CD4-positive, alpha-beta T cell treated with Interferon gamma for 1 hour (primary cell): ENCODE measurements around the gene WIPF2.

ENCODE experiments used
- DNase-seq: peaks from one replicate; pipeline ENCODE4 v3.0.0-alpha.2; 2020

Gene WIPF2, protein sequence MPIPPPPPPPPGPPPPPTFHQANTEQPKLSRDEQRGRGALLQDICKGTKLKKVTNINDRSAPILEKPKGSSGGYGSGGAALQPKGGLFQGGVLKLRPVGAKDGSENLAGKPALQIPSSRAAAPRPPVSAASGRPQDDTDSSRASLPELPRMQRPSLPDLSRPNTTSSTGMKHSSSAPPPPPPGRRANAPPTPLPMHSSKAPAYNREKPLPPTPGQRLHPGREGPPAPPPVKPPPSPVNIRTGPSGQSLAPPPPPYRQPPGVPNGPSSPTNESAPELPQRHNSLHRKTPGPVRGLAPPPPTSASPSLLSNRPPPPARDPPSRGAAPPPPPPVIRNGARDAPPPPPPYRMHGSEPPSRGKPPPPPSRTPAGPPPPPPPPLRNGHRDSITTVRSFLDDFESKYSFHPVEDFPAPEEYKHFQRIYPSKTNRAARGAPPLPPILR

GRCh38 chr17:40218740-40219593, at the start of gene WIPF2:
Gene WIPF2, plus strand, starts transcription at chr17:40219304. Its CDS starts 37,156 bp downstream, at chr17:40256460.
- DNase-seq = peak; percentile 96

DNA sequence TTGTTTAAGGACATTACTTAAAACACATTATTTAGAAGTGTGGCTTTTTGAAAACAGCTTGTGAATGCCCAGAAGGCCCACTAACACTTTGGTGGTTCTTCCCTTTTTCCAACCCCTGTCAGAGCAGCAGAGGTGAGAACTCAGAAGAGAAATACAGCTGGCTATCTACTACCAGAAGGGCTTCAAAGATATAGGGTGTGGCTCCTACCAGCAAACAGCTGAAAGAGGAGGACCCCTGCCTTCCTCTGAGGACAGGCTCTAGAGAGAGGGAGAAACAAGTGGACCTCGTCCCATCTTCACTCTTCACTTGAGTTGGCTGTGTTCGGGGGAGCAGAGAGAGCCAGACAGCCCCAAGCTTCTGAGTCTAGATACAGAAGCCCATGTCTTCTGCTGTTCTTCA, 48.8 kb upstream of the WIPF2 start:
- DNase-seq = no peak

DNA sequence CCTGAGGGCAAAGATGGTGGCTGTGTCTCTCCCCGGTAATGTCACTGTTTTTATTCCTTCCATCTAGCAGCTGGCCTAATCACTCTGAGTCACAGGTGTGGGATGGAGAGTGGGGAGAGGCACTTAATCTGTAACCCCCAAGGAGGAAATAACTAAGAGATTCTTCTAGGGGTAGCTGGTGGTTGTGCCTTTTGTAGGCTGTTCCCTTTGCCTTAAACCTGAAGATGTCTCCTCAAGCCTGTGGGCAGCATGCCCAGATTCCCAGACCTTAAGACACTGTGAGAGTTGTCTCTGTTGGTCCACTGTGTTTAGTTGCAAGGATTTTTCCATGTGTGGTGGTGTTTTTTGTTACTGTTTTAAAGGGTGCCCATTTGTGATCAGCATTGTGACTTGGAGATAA, 47.4 kb upstream of the WIPF2 start:
- no peak for DNase-seq

- no peak for DNase-seq
Observed at GRCh38 chr17:40173091-40173777, 45.9 kb upstream of the WIPF2 start.

- DNase-seq = no peak
Observed at GRCh38 chr17:40173778-40174135, 45.3 kb upstream of the WIPF2 start.

- DNase-seq = no peak
Observed at GRCh38 chr17:40174514-40174913, 44.6 kb upstream of the WIPF2 start.

GRCh38 chr17:40175928-40176753, 43.0 kb upstream of the WIPF2 start:
- DNase-seq = no peak

DNA sequence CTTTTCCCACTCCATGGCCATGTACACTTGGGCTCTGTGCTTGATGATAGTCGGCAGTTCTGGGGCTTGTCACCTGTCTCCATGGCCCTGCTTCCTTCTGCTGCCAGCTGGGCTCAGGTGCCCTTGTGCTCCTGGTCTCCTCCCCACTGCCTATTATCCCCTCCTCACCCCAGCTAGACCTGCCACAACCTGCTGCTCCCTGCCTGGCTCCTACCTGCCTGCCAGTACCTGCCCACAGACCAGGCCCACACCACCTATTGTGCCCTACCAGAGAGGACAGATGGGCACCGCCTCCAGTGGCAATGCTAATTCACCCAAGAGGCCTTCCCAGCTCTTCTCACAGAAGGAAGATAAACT, 42.4 kb upstream of the WIPF2 start:
- no peak for DNase-seq

GRCh38 chr17:40177275-40177874, 41.7 kb upstream of the WIPF2 start, which contains the start of gene RAPGEFL1:
Gene RAPGEFL1, plus strand, starts transcription at chr17:40177470. Its CDS starts 392 bp downstream, at chr17:40177862.
- DNase-seq = peak; percentile 82

GRCh38 chr17:40178021-40178601, 41.0 kb upstream of the WIPF2 start:
- no peak for DNase-seq

DNA sequence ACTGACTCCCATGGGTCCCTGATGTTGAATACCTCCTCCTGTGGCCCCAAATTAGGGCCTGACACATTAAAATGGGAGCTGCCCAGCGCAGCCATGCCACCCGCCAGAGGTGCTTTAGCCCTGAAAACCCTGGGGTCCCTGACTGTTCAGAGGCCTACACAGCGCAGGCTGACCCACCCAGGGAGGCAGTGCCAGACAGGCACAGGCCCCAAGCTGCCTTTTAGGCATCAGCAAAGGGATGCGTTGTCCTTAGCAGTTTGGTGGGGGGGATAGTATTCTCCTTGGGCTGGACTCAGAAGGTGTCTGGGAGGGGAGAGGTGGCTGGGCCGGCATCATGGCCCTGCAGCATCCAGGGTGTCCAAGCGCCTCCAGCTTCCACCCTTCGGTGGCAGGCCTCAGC, 40.4 kb upstream of the WIPF2 start:
- DNase-seq = no peak

DNA sequence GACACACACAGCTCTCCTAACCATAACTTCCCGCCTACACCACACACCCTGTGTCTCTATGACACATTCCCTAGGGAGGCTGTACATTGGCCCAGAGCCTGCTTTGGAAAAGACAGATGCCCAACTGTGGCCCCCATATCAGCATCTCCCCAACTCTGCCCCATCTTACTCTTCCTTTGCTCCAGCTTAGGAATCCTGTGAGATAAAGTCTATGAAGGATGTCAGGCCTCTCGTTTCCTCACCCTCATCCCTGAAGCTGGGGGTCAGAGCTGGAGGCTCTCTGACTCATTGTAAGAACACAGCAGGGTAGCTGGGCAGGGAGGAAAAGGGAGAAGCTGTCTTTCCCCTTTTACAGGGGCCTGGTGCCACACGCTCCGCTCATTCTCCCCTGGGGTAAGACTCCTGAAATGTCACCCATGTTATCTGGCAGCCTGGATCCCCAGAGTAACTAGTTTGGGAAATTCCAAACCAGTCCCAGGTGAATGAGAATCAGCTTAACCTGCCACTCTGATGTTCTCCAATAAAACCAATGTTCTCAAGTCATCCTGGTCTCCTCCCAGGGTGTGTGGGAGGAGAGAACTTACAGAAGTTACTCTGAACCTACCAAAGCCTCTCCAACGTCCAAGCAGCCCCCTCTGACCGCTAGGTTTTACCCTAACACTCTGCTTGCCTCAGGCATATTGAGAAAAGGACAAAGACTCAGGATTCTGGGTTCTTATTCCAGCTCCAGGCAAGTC, 39.0 kb upstream of the WIPF2 start:
- DNase-seq = no peak

- no peak for DNase-seq
Observed at GRCh38 chr17:40180694-40181093, 38.4 kb upstream of the WIPF2 start.

DNA sequence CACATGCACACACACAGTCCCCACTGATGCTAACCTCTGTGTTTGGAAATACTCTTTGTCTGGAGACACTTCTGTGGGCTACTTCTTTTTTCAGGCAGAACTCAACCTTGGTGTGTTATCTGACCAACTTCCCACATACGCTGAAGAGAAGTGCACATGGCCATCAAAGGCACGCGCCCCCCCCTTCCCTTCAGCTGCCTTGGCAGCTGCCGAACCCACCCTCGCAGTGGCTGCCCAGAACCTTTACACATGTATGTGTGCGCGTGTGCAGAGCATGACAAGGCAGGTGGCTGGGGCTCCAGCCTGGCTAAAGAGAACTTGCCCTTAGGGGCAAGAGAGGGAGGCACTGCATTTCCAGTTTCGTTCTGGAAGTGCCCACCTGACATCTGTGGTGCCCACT, 37.9 kb upstream of the WIPF2 start:
- no peak for DNase-seq

GRCh38 chr17:40182606-40183005, 36.5 kb upstream of the WIPF2 start:
- DNase-seq = no peak

- no peak for DNase-seq
Observed at GRCh38 chr17:40187238-40187637, 31.9 kb upstream of the WIPF2 start.

DNA sequence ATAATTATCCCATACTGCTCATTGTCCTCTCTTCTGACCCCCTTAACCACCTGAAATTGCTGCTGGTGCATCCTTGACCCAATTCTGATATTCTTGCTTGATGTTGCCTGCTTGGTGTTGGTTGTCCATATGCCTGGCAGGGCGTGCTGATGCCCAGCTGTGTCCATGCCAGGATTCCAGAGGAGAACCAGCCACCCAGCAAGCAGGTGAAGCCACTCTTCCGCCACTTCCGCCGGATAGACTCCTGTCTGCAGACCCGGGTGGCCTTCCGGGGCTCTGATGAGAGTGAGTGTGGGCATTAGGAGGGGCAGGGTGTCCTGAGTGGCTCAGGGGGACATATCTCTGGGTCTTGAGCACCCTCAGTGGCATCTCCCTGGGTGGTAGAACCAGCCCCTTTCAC, 30.4 kb upstream of the WIPF2 start:
- DNase-seq = no peak

DNA sequence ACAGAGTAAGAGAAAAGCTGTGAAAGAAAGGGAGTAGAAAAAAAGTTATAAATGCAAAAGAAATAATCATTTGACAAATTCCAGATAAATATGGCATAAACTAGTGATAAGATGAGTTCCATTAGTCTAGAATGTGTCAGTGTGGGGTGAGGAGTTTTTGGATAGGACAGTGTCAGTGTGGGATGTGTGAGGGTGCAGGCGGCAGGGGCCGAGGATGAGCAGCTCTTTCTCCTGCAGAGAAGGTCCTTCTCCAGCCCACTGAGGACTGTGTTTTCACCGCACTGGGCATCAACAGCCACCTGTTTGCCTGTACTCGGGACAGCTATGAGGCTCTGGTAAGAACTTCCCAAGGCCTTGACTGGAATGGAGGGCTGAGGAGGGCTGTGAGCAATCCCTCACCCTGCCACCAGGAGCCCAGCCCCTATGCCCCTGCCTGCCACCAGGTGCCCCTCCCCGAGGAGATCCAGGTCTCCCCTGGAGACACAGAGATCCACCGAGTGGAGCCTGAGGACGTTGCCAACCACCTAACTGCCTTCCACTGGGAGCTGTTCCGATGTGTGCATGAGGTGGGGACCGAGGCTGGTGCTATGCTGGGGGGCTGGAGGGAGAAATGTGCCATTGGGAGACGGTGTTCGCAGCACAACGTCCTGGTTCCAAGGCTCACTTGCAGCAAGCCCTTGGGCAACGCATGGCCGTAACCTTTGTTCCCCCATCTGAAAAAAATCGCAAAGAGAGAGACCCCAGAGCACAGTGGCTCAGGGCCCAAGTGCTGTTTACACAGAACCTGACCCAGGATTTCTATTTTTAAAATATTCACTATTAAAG, 28.7 kb upstream of the WIPF2 start:
- DNase-seq = no peak

DNA sequence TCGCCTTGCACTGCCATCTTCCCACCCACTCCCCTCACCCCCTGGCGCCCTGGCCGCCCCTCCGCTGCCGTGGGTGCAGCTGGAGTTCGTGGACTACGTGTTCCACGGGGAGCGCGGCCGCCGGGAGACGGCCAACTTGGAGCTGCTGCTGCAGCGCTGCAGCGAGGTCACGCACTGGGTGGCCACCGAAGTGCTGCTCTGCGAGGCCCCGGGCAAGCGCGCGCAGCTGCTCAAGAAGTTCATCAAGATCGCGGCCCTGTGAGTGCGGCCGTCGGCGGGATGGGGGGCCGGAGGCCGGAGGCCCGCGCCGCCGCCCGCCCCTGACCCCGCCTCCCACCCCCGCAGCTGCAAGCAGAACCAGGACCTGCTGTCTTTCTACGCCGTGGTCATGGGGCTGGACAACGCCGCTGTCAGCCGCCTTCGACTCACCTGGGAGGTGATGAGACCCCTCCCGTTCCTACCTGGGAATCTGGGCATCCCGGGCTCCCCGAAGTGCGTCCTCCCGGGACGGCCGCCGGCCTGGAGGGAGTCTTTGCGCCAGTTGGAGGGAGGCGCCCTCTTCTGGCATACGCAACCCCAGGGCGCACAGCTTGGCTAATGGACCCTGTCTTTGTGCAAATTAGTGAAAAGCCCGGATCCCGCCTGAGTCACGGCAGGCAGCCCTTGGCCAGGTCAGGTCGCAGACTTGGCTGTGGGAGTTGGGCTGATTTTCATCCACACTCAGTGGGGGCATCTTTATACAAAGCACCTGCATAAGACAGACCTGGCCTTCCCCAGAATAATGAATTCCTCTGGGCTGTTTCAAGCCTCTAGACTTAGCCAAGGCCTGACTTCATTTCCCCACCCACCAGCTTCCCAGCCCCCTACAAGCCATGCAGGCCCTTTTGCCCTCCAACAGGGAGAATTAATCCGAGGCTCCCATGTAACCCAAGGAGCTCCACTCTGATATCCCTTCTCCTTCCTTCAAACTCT, 27.6 kb upstream of the WIPF2 start:
- peak; percentile 51 for DNase-seq
